ENCODE data around the gene PPARD.

The PPARD gene

GRCh38 chr6:35474942-35475570, 132.7 kb downstream of the PPARD start:
- DNase-seq: no peak

- no peak for DNase-seq
Observed at GRCh38 chr6:35475573-35475972, 133.2 kb downstream of the PPARD start.

- no peak for DNase-seq
Observed at GRCh38 chr6:35476004-35476403, 133.6 kb downstream of the PPARD start.

- no peak for DNase-seq
Observed at GRCh38 chr6:35477028-35477427, 134.7 kb downstream of the PPARD start.
